AG08396 (cell line): ENCODE data around the gene RTP3.

ENCODE experiments used
- DNase-seq: peaks from one replicate; pipeline ENCODE4 v3.0.0; 2012; ENCODE audit warnings: low spot score, mixed read lengths

Gene RTP3

GRCh38 chr3:46497556-46498265 lies at the start of gene RTP3:
Gene RTP3, plus strand, starts transcription at chr3:46497976. Its CDS starts 87 bp downstream, at chr3:46498063.
- DNase-seq: no peak

- no peak for DNase-seq
Measured at GRCh38 chr3:46448721-46449120, 49.1 kb upstream of the RTP3 start.

GRCh38 chr3:46449755-46450552 lies 47.8 kb upstream of the RTP3 start:
- DNase-seq: peak; percentile 61

GRCh38 chr3:46453526-46454208 lies 44.1 kb upstream of the RTP3 start:
- DNase-seq: no peak

GRCh38 chr3:46454209-46454595 lies 43.6 kb upstream of the RTP3 start:
- no peak for DNase-seq

- no peak for DNase-seq
Measured at GRCh38 chr3:46454606-46455005, 43.2 kb upstream of the RTP3 start.

- DNase-seq: no peak
Measured at GRCh38 chr3:46455231-46456115, 42.3 kb upstream of the RTP3 start.

GRCh38 chr3:46456118-46456517 lies 41.7 kb upstream of the RTP3 start:
- no peak for DNase-seq

GRCh38 chr3:46460051-46460450 lies 37.7 kb upstream of the RTP3 start:
- DNase-seq: no peak

- DNase-seq: no peak
Measured at GRCh38 chr3:46462111-46462510, 35.7 kb upstream of the RTP3 start.

- DNase-seq: no peak
Measured at GRCh38 chr3:46462511-46462910, 35.3 kb upstream of the RTP3 start.

GRCh38 chr3:46463120-46463867 lies 34.5 kb upstream of the RTP3 start:
- DNase-seq: no peak

GRCh38 chr3:46463868-46464241 lies 33.9 kb upstream of the RTP3 start:
- DNase-seq: no peak

GRCh38 chr3:46464326-46465195 lies 33.2 kb upstream of the RTP3 start, which contains the start of gene LTF:
Gene LTF, minus strand, starts transcription at chr3:46464905. Its CDS starts 38 bp downstream, at chr3:46464867.
- no peak for DNase-seq

GRCh38 chr3:46465196-46465520 lies 32.6 kb upstream of the RTP3 start:
- DNase-seq: no peak

GRCh38 chr3:46466273-46466672 lies 31.5 kb upstream of the RTP3 start:
- no peak for DNase-seq

GRCh38 chr3:46466871-46467403 lies 30.8 kb upstream of the RTP3 start:
- no peak for DNase-seq

- no peak for DNase-seq
Measured at GRCh38 chr3:46467562-46467961, 30.2 kb upstream of the RTP3 start.

GRCh38 chr3:46468753-46469600 lies 28.8 kb upstream of the RTP3 start:
- DNase-seq: no peak
